Calu3 (cell line): ENCODE results near the gene AHSA1. TPM values are rescaled to one million over a fixed set of nuclear protein-coding genes. Genes with fewer than 3 reads are reported as not detected.

Source experiments
- BruUV-seq: library from RNA; stranded (reverse); fragments of 400-500 nt; replicated peaks from 2 replicates; lab custom pipeline; 2021; lab: Mats Ljungman, UMichigan
- CTCF ChIA-PET: fragments of 300-600 bp; sonication (Branson Sonifier 250); formaldehyde crosslinking; loops from one replicate; lab custom pipeline; 2022; ENCODE audit warnings: antibody characterized with exemption; lab: Charles Lee
- DNase-seq: peaks from one replicate; pipeline ENCODE4 v3.0.0; 2022
- H3K27ac Mint-ChIP-seq: one replicate; pipeline ENCODE4 v1.8.0; 2022; ENCODE audit warnings: mixed read lengths; ENCODE audit not compliant: unreplicated experiment
- H3K27me3 Mint-ChIP-seq: one replicate; pipeline ENCODE4 v1.8.0; 2022; ENCODE audit warnings: mixed read lengths; ENCODE audit not compliant: unreplicated experiment
- H3K36me3 Mint-ChIP-seq: one replicate; pipeline ENCODE4 v1.8.0; 2022; ENCODE audit warnings: mild to moderate bottlenecking, moderate library complexity, mixed read lengths; ENCODE audit not compliant: insufficient read depth, unreplicated experiment
- H3K4me1 Mint-ChIP-seq: one replicate; pipeline ENCODE4 v1.8.0; 2022; ENCODE audit warnings: mild to moderate bottlenecking, low read depth, mixed read lengths; ENCODE audit not compliant: unreplicated experiment
- H3K4me3 Mint-ChIP-seq: one replicate; pipeline ENCODE4 v1.8.0; 2022; ENCODE audit warnings: mild to moderate bottlenecking, low read depth, moderate library complexity, mixed read lengths; ENCODE audit not compliant: unreplicated experiment
- H3K9me3 Mint-ChIP-seq: one replicate; pipeline ENCODE4 v1.8.0; 2022; ENCODE audit warnings: low read depth, mixed read lengths; ENCODE audit not compliant: unreplicated experiment
- CTCF ChIP-seq: fragments of 200-600 bp; IDR thresholded peaks from one replicate; pipeline ENCODE4 v1.8.0; 2022; ENCODE audit warnings: antibody characterized with exemption; ENCODE audit not compliant: unreplicated experiment
- intact Hi-C: fragments of 100-400 bp; cut with micrococcal nuclease; formaldehyde crosslinking; loops from one replicate; pipeline ENCODE4 v1.10.0; 2022; ENCODE audit not compliant: unreplicated experiment
- total RNA-seq: library from RNA; stranded (reverse); gene quantifications from 2 replicates; pipeline ENCODE4 v1.2.3, GENCODE V29; 2022

Gene AHSA1
- total RNA-seq, 1 experiment from 2014 or later, result 287 TPM

GRCh38 chr14:77485901-77486678 lies 28.2 kb downstream of the AHSA1 start:
- Mint-ChIP-seq H3K9me3 (no peaks in the 10 kb centered on the region), H3K4me1 (no peaks in the 10 kb centered on the region), H3K4me3 (no peak overlapping the region), H3K27ac (no peak overlapping the region), H3K27me3 (peaks cover 13% of the 10 kb centered on the region), H3K36me3 (no peaks in the 10 kb centered on the region)
- CTCF ChIA-PET, result no interaction called here
- intact Hi-C loops, result no loop called here
- no peak for DNase-seq
- BruUV-seq, result no TSS peak
- TF ChIP-seq CTCF, result no peak

- no TSS peak for BruUV-seq
- no peak for DNase-seq
- CTCF ChIA-PET, result no interaction called here
- no peak overlapping the region for H3K27ac Mint-ChIP-seq
- TF ChIP-seq CTCF, result no peak
- no peaks in the 10 kb centered on the region for H3K9me3 Mint-ChIP-seq
- intact Hi-C loops, result no loop called here
- peaks cover 13% of the 10 kb centered on the region for H3K27me3 Mint-ChIP-seq
- H3K4me1 Mint-ChIP-seq, result no peaks in the 10 kb centered on the region
- H3K36me3 Mint-ChIP-seq, result no peaks in the 10 kb centered on the region
- H3K4me3 Mint-ChIP-seq, result no peak overlapping the region
Observed at GRCh38 chr14:77488558-77488957, 30.7 kb downstream of the AHSA1 start.

GRCh38 chr14:77489041-77489440 lies 31.1 kb downstream of the AHSA1 start:
- no TSS peak for BruUV-seq
- intact Hi-C loops, result no loop called here
- Mint-ChIP-seq H3K36me3 (no peaks in the 10 kb centered on the region), H3K9me3 (no peaks in the 10 kb centered on the region), H3K27me3 (peaks cover 13% of the 10 kb centered on the region), H3K4me1 (no peaks in the 10 kb centered on the region), H3K4me3 (no peak overlapping the region), H3K27ac (no peak overlapping the region)
- no peak for TF ChIP-seq CTCF
- no peak for DNase-seq
- CTCF ChIA-PET, result no interaction called here

GRCh38 chr14:77490347-77490986 lies 32.6 kb downstream of the AHSA1 start:
- Mint-ChIP-seq H3K4me3 (no peak overlapping the region), H3K27ac (no peak overlapping the region), H3K27me3 (peaks cover 13% of the 10 kb centered on the region), H3K36me3 (no peaks in the 10 kb centered on the region), H3K9me3 (no peaks in the 10 kb centered on the region), H3K4me1 (no peaks in the 10 kb centered on the region)
- DNase-seq, result no peak
- no peak for TF ChIP-seq CTCF
- intact Hi-C loops, result no loop called here
- CTCF ChIA-PET, result no interaction called here
- BruUV-seq, result no TSS peak
